Measurements from ENCODE around the gene RASGEF1C.
"Not testable (repeated sequence)": the region's sequence is repeated elsewhere in the genome, so short reads cannot be mapped to it uniquely, and the experiment has no call there.

The RASGEF1C gene

GRCh38 chr5:180135967-180136629, 72.9 kb downstream of the RASGEF1C start:
- no peak for DNase-seq (ENCODE audit: low spot score)

GRCh38 chr5:180135128-180135955, 73.7 kb downstream of the RASGEF1C start:
- peak; percentile 39 for DNase-seq (ENCODE audit: low spot score)

- no peak for DNase-seq (ENCODE audit: low spot score)
Measured at GRCh38 chr5:180133971-180134508, 75.0 kb downstream of the RASGEF1C start.

- DNase-seq (ENCODE audit: low spot score) = no peak
Measured at GRCh38 chr5:180133551-180133950, 75.5 kb downstream of the RASGEF1C start.

GRCh38 chr5:180133060-180133459, 76.0 kb downstream of the RASGEF1C start:
- DNase-seq (ENCODE audit: low spot score) = no peak

GRCh38 chr5:180130876-180131740, 77.9 kb downstream of the RASGEF1C start:
- DNase-seq (ENCODE audit: low spot score) = no peak

GRCh38 chr5:180130291-180130869, 78.6 kb downstream of the RASGEF1C start:
- DNase-seq (ENCODE audit: low spot score) = no peak

- no peak for DNase-seq (ENCODE audit: low spot score)
Measured at GRCh38 chr5:180129291-180130190, 79.5 kb downstream of the RASGEF1C start.

- DNase-seq (ENCODE audit: low spot score) = no peak
Measured at GRCh38 chr5:180128671-180129261, 80.2 kb downstream of the RASGEF1C start.

GRCh38 chr5:180127682-180128670, 81.0 kb downstream of the RASGEF1C start:
- DNase-seq (ENCODE audit: low spot score) = no peak

- no peak for DNase-seq (ENCODE audit: low spot score)
Measured at GRCh38 chr5:180126716-180127681, 82.0 kb downstream of the RASGEF1C start.

- DNase-seq (ENCODE audit: low spot score) = not testable (repeated sequence)
Measured at GRCh38 chr5:180126156-180126555, 82.9 kb downstream of the RASGEF1C start.

- DNase-seq (ENCODE audit: low spot score) = not testable (repeated sequence)
Measured at GRCh38 chr5:180124662-180125061, 84.3 kb downstream of the RASGEF1C start.

GRCh38 chr5:180122875-180123274, 86.1 kb downstream of the RASGEF1C start:
- no peak for DNase-seq (ENCODE audit: low spot score)

- no peak for DNase-seq (ENCODE audit: low spot score)
Measured at GRCh38 chr5:180121826-180122413, 87.1 kb downstream of the RASGEF1C start.

- no peak for DNase-seq (ENCODE audit: low spot score)
Measured at GRCh38 chr5:180120237-180121101, 88.5 kb downstream of the RASGEF1C start.

- no peak for DNase-seq (ENCODE audit: low spot score)
Measured at GRCh38 chr5:180119903-180120236, 89.1 kb downstream of the RASGEF1C start.
